ENCODE data around the gene INSC. TPM values are rescaled to one million over a fixed set of nuclear protein-coding genes. Genes with fewer than 3 reads are reported as not detected.

Gene INSC
- total and polyA plus RNA-seq, 2 experiments from 2014 or later: 0.97 to 1.5 TPM

DNA sequence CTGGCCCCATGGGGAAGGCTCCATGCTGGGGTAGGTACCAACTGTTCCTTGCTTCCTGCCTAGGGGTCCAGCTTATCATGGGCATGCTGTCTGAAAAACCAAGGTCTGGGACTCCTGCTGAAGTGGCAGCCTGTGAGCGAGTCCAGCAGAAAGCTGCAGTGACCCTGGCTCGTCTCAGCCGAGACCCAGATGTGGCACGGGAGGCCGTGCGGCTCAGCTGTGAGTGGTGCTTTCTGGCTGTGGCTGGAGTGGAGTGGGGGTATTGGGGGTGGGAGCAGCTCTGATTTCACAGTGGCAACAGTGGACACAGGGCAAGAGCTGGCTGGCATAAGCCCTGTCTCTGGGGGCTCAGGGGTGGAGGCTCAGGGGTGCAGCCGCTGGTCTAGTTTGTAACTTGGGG lies 124.1 kb downstream of the INSC start:
- H3K27me3 Mint-ChIP-seq (ENCODE audit: insufficient read depth, low read depth, poor library complexity): peaks cover 9% of the 10 kb centered on the region
- no peak overlapping the region for H3K4me3 Mint-ChIP-seq
- H3K36me3 ChIP-seq (ENCODE audit: insufficient read depth): no peaks in the 10 kb centered on the region
- no peaks in the 10 kb centered on the region for H3K27me3 ChIP-seq (ENCODE audit: insufficient read depth)
- H3K4me1 Mint-ChIP-seq: peaks cover 16% of the 10 kb centered on the region
- no peak overlapping the region for H2AFZ ChIP-seq
- no peaks in the 10 kb centered on the region for H3K9me2 ChIP-seq (ENCODE audit: insufficient read depth)
- DNase-seq (ENCODE audit: low spot score) (no peak), ATAC-seq (no peak)
- no peak overlapping the region for H3K4me3 ChIP-seq
- H3K4me2 ChIP-seq: no peak overlapping the region
- no peaks in the 10 kb centered on the region; the same call in 1 of the 2 replicates for H4K20me1 ChIP-seq (replicated peaks; ENCODE audit: insufficient read depth)
- TF ChIP-seq CREB1 (CRISPR knock-in tag; IDR thresholded peaks at IDR 0.05; ENCODE audit: low read depth) (no peak), NANOG (IDR thresholded peaks at IDR 0.05; ENCODE audit: borderline replicate concordance) (no peak), ETS1 (IDR thresholded peaks at IDR 0.05) (no peak), STAT1 (IDR thresholded peaks at IDR 0.05; ENCODE audit: unreplicated experiment) (no peak), EZH2phosphoT487 (IDR thresholded peaks at IDR 0.05; ENCODE audit: unreplicated experiment) (no peak), EZH2 (IDR thresholded peaks at IDR 0.05; ENCODE audit: low read depth, unreplicated experiment) (no peak), POLR2AphosphoS5 (IDR thresholded peaks at IDR 0.05; ENCODE audit: low read depth) (no peak), JUNB (IDR thresholded peaks at IDR 0.05; ENCODE audit: unreplicated experiment) (no peak), ZNF114 (CRISPR knock-in tag; IDR thresholded peaks at IDR 0.05) (no peak), ZNF331 (CRISPR knock-in tag; IDR thresholded peaks at IDR 0.05; ENCODE audit: low read depth) (no peak)
- TF ChIP-seq, protein P1, sequence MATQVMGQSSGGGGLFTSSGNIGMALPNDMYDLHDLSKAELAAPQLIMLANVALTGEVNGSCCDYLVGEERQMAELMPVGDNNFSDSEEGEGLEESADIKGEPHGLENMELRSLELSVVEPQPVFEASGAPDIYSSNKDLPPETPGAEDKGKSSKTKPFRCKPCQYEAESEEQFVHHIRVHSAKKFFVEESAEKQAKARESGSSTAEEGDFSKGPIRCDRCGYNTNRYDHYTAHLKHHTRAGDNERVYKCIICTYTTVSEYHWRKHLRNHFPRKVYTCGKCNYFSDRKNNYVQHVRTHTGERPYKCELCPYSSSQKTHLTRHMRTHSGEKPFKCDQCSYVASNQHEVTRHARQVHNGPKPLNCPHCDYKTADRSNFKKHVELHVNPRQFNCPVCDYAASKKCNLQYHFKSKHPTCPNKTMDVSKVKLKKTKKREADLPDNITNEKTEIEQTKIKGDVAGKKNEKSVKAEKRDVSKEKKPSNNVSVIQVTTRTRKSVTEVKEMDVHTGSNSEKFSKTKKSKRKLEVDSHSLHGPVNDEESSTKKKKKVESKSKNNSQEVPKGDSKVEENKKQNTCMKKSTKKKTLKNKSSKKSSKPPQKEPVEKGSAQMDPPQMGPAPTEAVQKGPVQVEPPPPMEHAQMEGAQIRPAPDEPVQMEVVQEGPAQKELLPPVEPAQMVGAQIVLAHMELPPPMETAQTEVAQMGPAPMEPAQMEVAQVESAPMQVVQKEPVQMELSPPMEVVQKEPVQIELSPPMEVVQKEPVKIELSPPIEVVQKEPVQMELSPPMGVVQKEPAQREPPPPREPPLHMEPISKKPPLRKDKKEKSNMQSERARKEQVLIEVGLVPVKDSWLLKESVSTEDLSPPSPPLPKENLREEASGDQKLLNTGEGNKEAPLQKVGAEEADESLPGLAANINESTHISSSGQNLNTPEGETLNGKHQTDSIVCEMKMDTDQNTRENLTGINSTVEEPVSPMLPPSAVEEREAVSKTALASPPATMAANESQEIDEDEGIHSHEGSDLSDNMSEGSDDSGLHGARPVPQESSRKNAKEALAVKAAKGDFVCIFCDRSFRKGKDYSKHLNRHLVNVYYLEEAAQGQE (IDR thresholded peaks at IDR 0.05; ENCODE audit: unreplicated experiment): no peak
- TF ChIP-seq, protein P2, sequence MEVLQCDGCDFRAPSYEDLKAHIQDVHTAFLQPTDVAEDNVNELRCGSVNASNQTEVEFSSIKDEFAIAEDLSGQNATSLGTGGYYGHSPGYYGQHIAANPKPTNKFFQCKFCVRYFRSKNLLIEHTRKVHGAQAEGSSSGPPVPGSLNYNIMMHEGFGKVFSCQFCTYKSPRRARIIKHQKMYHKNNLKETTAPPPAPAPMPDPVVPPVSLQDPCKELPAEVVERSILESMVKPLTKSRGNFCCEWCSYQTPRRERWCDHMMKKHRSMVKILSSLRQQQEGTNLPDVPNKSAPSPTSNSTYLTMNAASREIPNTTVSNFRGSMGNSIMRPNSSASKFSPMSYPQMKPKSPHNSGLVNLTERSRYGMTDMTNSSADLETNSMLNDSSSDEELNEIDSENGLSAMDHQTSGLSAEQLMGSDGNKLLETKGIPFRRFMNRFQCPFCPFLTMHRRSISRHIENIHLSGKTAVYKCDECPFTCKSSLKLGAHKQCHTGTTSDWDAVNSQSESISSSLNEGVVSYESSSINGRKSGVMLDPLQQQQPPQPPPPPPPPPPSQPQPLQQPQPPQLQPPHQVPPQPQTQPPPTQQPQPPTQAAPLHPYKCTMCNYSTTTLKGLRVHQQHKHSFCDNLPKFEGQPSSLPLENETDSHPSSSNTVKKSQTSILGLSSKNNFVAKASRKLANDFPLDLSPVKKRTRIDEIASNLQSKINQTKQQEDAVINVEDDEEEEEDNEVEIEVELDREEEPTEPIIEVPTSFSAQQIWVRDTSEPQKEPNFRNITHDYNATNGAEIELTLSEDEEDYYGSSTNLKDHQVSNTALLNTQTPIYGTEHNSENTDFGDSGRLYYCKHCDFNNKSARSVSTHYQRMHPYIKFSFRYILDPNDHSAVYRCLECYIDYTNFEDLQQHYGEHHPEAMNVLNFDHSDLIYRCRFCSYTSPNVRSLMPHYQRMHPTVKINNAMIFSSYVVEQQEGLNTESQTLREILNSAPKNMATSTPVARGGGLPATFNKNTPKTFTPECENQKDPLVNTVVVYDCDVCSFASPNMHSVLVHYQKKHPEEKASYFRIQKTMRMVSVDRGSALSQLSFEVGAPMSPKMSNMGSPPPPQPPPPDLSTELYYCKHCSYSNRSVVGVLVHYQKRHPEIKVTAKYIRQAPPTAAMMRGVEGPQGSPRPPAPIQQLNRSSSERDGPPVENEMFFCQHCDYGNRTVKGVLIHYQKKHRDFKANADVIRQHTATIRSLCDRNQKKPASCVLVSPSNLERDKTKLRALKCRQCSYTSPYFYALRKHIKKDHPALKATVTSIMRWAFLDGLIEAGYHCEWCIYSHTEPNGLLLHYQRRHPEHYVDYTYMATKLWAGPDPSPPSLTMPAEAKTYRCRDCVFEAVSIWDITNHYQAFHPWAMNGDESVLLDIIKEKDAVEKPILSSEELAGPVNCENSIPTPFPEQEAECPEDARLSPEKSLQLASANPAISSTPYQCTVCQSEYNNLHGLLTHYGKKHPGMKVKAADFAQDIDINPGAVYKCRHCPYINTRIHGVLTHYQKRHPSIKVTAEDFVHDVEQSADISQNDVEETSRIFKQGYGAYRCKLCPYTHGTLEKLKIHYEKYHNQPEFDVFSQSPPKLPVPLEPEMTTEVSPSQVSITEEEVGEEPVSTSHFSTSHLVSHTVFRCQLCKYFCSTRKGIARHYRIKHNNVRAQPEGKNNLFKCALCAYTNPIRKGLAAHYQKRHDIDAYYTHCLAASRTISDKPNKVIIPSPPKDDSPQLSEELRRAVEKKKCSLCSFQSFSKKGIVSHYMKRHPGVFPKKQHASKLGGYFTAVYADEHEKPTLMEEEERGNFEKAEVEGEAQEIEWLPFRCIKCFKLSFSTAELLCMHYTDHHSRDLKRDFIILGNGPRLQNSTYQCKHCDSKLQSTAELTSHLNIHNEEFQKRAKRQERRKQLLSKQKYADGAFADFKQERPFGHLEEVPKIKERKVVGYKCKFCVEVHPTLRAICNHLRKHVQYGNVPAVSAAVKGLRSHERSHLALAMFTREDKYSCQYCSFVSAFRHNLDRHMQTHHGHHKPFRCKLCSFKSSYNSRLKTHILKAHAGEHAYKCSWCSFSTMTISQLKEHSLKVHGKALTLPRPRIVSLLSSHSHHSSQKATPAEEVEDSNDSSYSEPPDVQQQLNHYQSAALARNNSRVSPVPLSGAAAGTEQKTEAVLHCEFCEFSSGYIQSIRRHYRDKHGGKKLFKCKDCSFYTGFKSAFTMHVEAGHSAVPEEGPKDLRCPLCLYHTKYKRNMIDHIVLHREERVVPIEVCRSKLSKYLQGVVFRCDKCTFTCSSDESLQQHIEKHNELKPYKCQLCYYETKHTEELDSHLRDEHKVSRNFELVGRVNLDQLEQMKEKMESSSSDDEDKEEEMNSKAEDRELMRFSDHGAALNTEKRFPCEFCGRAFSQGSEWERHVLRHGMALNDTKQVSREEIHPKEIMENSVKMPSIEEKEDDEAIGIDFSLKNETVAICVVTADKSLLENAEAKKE (CRISPR knock-in tag; IDR thresholded peaks at IDR 0.05): no peak
- TF ChIP-seq, protein P3, sequence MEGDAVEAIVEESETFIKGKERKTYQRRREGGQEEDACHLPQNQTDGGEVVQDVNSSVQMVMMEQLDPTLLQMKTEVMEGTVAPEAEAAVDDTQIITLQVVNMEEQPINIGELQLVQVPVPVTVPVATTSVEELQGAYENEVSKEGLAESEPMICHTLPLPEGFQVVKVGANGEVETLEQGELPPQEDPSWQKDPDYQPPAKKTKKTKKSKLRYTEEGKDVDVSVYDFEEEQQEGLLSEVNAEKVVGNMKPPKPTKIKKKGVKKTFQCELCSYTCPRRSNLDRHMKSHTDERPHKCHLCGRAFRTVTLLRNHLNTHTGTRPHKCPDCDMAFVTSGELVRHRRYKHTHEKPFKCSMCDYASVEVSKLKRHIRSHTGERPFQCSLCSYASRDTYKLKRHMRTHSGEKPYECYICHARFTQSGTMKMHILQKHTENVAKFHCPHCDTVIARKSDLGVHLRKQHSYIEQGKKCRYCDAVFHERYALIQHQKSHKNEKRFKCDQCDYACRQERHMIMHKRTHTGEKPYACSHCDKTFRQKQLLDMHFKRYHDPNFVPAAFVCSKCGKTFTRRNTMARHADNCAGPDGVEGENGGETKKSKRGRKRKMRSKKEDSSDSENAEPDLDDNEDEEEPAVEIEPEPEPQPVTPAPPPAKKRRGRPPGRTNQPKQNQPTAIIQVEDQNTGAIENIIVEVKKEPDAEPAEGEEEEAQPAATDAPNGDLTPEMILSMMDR (conservative IDR thresholded peaks at IDR 0.05; ENCODE audit: low read depth in 2 of 2): no peak
- H3K9me3 Mint-ChIP-seq: no peaks in the 10 kb centered on the region
- H3K27ac Mint-ChIP-seq: no peak overlapping the region
- no peaks in the 10 kb centered on the region for H3F3A ChIP-seq (replicated peaks; ENCODE audit: low read depth)
- H3K36me3 Mint-ChIP-seq (ENCODE audit: low read depth): no peaks in the 10 kb centered on the region
- no peaks in the 10 kb centered on the region for H3K4me1 ChIP-seq (ENCODE audit: insufficient read depth)
- H3K79me2 ChIP-seq (replicated peaks; ENCODE audit: insufficient read depth): no peaks in the 10 kb centered on the region
- no peak overlapping the region for H3K27ac ChIP-seq (ENCODE audit: low read depth)

Measured in GM23338 (cell line).